GM12874 (cell line): ENCODE results near the gene FEZF1.

ENCODE experiments used
- TF ChIP-seq, protein P1 (sequence below): IDR thresholded peaks from 2 replicates; pipeline ENCODE4 v1.5.1; 2011; ENCODE audit warnings: low read depth, mild to moderate bottlenecking, control low read depth, low read length, moderate library complexity; ENCODE audit not compliant: insufficient read depth

FEZF1 gene

GRCh38 chr7:122257056-122257455 is 47.5 kb downstream of the FEZF1 start:
- TF ChIP-seq, protein P1, sequence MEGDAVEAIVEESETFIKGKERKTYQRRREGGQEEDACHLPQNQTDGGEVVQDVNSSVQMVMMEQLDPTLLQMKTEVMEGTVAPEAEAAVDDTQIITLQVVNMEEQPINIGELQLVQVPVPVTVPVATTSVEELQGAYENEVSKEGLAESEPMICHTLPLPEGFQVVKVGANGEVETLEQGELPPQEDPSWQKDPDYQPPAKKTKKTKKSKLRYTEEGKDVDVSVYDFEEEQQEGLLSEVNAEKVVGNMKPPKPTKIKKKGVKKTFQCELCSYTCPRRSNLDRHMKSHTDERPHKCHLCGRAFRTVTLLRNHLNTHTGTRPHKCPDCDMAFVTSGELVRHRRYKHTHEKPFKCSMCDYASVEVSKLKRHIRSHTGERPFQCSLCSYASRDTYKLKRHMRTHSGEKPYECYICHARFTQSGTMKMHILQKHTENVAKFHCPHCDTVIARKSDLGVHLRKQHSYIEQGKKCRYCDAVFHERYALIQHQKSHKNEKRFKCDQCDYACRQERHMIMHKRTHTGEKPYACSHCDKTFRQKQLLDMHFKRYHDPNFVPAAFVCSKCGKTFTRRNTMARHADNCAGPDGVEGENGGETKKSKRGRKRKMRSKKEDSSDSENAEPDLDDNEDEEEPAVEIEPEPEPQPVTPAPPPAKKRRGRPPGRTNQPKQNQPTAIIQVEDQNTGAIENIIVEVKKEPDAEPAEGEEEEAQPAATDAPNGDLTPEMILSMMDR: no peak

- TF ChIP-seq, protein P1: no peak
Measured at GRCh38 chr7:122256046-122256445, 48.5 kb downstream of the FEZF1 start.

DNA sequence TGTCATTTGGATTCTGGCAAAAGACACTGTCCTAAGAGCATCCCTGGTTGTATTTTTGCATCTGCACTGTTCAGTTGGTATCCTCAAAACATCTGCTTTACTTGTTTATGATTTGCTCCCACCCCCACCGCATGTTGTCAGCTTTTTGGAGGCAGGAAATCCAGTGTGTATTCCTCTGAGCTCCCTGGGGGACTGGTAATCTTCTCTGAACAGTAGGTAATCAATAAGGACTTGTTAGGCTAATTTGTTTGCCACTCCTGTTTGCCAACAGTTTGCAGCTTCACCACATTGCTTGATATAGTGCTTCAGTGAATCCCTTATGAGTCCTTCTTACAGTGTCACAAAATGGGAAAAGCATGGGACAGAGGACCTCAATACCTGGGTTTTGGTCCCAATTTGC is 49.1 kb downstream of the FEZF1 start:
- TF ChIP-seq, protein P1: no peak
